ENCODE data around the gene TBC1D19. TPM values are rescaled to one million over a fixed set of nuclear protein-coding genes. Genes with fewer than 3 reads are reported as not detected.

TBC1D19 gene
- total and polyA plus RNA-seq, 2 donors from 2014 or later: 10.8 to 19.1 TPM

DNA sequence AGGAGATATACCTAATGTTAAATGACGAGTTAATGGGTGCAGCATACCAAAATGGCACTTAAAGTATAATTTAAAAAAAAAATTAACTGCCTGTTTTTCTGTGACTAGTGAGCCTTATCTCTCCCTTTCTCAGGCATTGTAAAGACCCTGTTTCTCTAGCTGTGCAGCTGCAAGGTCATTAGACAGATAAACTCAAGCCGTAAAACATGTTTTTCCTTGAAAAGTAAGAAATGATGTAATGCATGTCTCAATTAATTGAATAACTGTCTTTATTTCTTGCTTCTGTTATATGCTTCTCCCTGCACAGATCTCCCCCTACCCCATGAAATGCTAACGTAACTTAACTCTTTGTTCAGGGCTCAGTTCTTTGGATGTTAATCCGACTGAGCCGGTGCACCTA is 10.5 kb downstream of the TBC1D19 start:
- H3K9me3 ChIP-seq (ENCODE audit: control insufficient read depth in 2 of 3, insufficient read depth in 1 of 3, low read length in 3 of 3): no peaks in the 10 kb centered on the region
- H3K4me1 ChIP-seq (ENCODE audit: control insufficient read depth in 2 of 3, insufficient read depth in 2 of 3, low read depth in 1 of 3, low read length in 3 of 3): no peaks in the 10 kb centered on the region
- no peak for DNase-seq
- TF ChIP-seq, protein P1, sequence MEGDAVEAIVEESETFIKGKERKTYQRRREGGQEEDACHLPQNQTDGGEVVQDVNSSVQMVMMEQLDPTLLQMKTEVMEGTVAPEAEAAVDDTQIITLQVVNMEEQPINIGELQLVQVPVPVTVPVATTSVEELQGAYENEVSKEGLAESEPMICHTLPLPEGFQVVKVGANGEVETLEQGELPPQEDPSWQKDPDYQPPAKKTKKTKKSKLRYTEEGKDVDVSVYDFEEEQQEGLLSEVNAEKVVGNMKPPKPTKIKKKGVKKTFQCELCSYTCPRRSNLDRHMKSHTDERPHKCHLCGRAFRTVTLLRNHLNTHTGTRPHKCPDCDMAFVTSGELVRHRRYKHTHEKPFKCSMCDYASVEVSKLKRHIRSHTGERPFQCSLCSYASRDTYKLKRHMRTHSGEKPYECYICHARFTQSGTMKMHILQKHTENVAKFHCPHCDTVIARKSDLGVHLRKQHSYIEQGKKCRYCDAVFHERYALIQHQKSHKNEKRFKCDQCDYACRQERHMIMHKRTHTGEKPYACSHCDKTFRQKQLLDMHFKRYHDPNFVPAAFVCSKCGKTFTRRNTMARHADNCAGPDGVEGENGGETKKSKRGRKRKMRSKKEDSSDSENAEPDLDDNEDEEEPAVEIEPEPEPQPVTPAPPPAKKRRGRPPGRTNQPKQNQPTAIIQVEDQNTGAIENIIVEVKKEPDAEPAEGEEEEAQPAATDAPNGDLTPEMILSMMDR (IDR thresholded peaks at IDR 0.05; ENCODE audit: borderline replicate concordance, extremely low read depth, insufficient read depth): no peak
- no peaks in the 10 kb centered on the region for H3K27me3 ChIP-seq (ENCODE audit: control insufficient read depth, insufficient read depth, low read length)
- no peak overlapping the region for H3K4me3 ChIP-seq (ENCODE audit: low read length in 3 of 3)
- no peak for FAIRE-seq
- no peak overlapping the region for H3K9ac ChIP-seq (ENCODE audit: low read length in 3 of 3)
- no peaks in the 10 kb centered on the region for H3K36me3 ChIP-seq (ENCODE audit: control insufficient read depth in 2 of 3, insufficient read depth in 3 of 3, low read length in 3 of 3)
- intact Hi-C loops (cut with DNase I): no loop called here
- no peak overlapping the region for H3K27ac ChIP-seq (ENCODE audit: low read depth in 2 of 2, low read length in 2 of 2)

- no peak for FAIRE-seq
- no peaks in the 10 kb centered on the region for H3K27me3 ChIP-seq (ENCODE audit: control insufficient read depth, insufficient read depth, low read length)
- no peak overlapping the region for H3K4me3 ChIP-seq (ENCODE audit: low read length in 3 of 3)
- no peaks in the 10 kb centered on the region for H3K9me3 ChIP-seq (ENCODE audit: control insufficient read depth in 2 of 3, insufficient read depth in 1 of 3, low read length in 3 of 3)
- H3K9ac ChIP-seq (ENCODE audit: low read length in 3 of 3): no peak overlapping the region
- intact Hi-C loops (cut with DNase I): no loop called here
- no peak overlapping the region for H3K27ac ChIP-seq (ENCODE audit: low read depth in 2 of 2, low read length in 2 of 2)
- DNase-seq: no peak
- no peaks in the 10 kb centered on the region for H3K4me1 ChIP-seq (ENCODE audit: control insufficient read depth in 2 of 3, insufficient read depth in 2 of 3, low read depth in 1 of 3, low read length in 3 of 3)
- H3K36me3 ChIP-seq (ENCODE audit: control insufficient read depth in 2 of 3, insufficient read depth in 3 of 3, low read length in 3 of 3): no peaks in the 10 kb centered on the region
- TF ChIP-seq, protein P1 (IDR thresholded peaks at IDR 0.05; ENCODE audit: borderline replicate concordance, extremely low read depth, insufficient read depth): no peak
Measured at GRCh38 chr4:26594778-26595177, 10.9 kb downstream of the TBC1D19 start.

DNA sequence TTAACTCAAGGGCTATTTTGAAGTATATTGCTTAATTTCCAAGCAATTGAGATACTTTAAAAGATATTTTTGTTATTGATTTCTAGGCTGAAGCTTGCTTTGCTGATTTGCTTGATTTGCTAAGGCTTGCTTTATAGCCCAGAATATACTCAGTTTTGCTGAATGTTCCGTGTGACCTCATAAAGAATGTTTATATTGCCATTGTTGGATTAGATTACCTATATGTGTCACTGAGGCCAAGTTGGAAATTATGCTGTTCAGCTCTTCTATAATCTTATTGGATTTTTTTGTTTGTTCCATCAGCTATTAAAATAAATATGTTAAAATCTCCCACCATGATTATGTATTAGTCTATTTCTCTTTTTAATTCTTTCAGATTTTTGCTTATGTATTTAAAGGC is 13.0 kb downstream of the TBC1D19 start:
- no peak for DNase-seq
- H3K4me1 ChIP-seq (ENCODE audit: control insufficient read depth in 2 of 3, insufficient read depth in 2 of 3, low read depth in 1 of 3, low read length in 3 of 3): no peaks in the 10 kb centered on the region
- no peak for FAIRE-seq
- TF ChIP-seq, protein P1 (IDR thresholded peaks at IDR 0.05; ENCODE audit: borderline replicate concordance, extremely low read depth, insufficient read depth): no peak
- intact Hi-C loops (cut with DNase I): no loop called here
- H3K27me3 ChIP-seq (ENCODE audit: control insufficient read depth, insufficient read depth, low read length): no peaks in the 10 kb centered on the region
- H3K9ac ChIP-seq (ENCODE audit: low read length in 3 of 3): no peak overlapping the region
- H3K36me3 ChIP-seq (ENCODE audit: control insufficient read depth in 2 of 3, insufficient read depth in 3 of 3, low read length in 3 of 3): no peaks in the 10 kb centered on the region
- H3K4me3 ChIP-seq (ENCODE audit: low read length in 3 of 3): no peak overlapping the region
- no peak overlapping the region for H3K27ac ChIP-seq (ENCODE audit: low read depth in 2 of 2, low read length in 2 of 2)
- no peaks in the 10 kb centered on the region for H3K9me3 ChIP-seq (ENCODE audit: control insufficient read depth in 2 of 3, insufficient read depth in 1 of 3, low read length in 3 of 3)

DNA sequence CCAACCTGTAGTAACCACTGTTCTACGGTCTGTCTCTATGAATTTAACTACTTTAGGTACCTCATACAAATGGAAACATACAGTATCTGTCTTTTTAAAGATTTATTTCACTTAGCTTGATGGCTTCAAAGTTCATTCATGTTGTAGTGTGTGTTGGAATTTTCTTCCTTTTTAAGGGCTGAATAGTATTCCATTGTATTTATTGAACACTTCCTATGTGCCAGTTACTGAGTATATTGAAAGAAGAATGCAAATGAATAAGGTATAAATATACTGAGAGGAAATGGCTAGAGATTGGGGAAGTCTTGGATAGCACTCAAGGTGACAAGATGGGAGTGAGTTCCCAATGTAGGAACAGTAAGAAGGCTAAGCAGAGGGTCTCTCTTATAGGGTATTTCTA is 17.3 kb downstream of the TBC1D19 start:
- TF ChIP-seq, protein P1 (IDR thresholded peaks at IDR 0.05; ENCODE audit: borderline replicate concordance, extremely low read depth, insufficient read depth): no peak
- Histone ChIP-seq H3K27ac (ENCODE audit: low read depth in 2 of 2, low read length in 2 of 2) (no peak overlapping the region), H3K9me3 (ENCODE audit: control insufficient read depth in 2 of 3, insufficient read depth in 1 of 3, low read length in 3 of 3) (no peaks in the 10 kb centered on the region), H3K27me3 (ENCODE audit: control insufficient read depth, insufficient read depth, low read length) (no peaks in the 10 kb centered on the region), H3K36me3 (ENCODE audit: control insufficient read depth in 2 of 3, insufficient read depth in 3 of 3, low read length in 3 of 3) (no peaks in the 10 kb centered on the region), H3K9ac (ENCODE audit: low read length in 3 of 3) (no peak overlapping the region), H3K4me3 (ENCODE audit: low read length in 3 of 3) (no peak overlapping the region), H3K4me1 (ENCODE audit: control insufficient read depth in 2 of 3, insufficient read depth in 2 of 3, low read depth in 1 of 3, low read length in 3 of 3) (no peaks in the 10 kb centered on the region)
- FAIRE-seq: no peak
- no peak for DNase-seq
- intact Hi-C loops (cut with DNase I): no loop called here
